ENCODE data around the gene FRYL.

Gene FRYL

DNA sequence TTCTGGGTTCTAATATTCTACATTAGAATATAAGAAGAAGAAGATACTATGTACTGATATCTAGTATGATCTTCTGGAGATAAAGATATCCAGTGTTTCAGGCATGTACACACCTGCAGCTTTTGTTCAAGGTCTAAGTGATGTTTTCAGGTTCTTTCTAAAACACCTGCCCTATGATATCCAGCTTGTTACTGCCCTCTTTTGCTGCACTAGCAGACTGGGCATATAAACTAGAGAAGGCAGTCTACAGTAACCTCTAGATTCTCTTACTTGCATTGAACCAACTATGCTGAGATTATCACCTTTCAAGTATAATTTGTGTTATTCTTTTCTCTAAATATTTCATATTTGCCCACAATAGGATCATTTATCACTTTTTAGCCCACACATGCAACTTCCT, 1.9 kb upstream of the FRYL start:
- peak overlapping the region; percentile 96; the same call in 1 of the 2 replicates for H3K27ac ChIP-seq
- TF ChIP-seq, protein P1, sequence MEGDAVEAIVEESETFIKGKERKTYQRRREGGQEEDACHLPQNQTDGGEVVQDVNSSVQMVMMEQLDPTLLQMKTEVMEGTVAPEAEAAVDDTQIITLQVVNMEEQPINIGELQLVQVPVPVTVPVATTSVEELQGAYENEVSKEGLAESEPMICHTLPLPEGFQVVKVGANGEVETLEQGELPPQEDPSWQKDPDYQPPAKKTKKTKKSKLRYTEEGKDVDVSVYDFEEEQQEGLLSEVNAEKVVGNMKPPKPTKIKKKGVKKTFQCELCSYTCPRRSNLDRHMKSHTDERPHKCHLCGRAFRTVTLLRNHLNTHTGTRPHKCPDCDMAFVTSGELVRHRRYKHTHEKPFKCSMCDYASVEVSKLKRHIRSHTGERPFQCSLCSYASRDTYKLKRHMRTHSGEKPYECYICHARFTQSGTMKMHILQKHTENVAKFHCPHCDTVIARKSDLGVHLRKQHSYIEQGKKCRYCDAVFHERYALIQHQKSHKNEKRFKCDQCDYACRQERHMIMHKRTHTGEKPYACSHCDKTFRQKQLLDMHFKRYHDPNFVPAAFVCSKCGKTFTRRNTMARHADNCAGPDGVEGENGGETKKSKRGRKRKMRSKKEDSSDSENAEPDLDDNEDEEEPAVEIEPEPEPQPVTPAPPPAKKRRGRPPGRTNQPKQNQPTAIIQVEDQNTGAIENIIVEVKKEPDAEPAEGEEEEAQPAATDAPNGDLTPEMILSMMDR (conservative IDR thresholded peaks at IDR 0.05), result no peak

GRCh38 chr4:48780865-48781214, 761 bp upstream of the FRYL start:
- H3K27ac ChIP-seq, result peak overlapping the region; percentile 96
- TF ChIP-seq, protein P1 (conservative IDR thresholded peaks at IDR 0.05), result no peak

- TF ChIP-seq, protein P1 (conservative IDR thresholded peaks at IDR 0.05), result peak; percentile 2; the same call in 1 of the 2 replicates
- peak overlapping the region; percentile 96 for H3K27ac ChIP-seq
Observed at GRCh38 chr4:48779095-48779997, 733 bp downstream of the FRYL start.

DNA sequence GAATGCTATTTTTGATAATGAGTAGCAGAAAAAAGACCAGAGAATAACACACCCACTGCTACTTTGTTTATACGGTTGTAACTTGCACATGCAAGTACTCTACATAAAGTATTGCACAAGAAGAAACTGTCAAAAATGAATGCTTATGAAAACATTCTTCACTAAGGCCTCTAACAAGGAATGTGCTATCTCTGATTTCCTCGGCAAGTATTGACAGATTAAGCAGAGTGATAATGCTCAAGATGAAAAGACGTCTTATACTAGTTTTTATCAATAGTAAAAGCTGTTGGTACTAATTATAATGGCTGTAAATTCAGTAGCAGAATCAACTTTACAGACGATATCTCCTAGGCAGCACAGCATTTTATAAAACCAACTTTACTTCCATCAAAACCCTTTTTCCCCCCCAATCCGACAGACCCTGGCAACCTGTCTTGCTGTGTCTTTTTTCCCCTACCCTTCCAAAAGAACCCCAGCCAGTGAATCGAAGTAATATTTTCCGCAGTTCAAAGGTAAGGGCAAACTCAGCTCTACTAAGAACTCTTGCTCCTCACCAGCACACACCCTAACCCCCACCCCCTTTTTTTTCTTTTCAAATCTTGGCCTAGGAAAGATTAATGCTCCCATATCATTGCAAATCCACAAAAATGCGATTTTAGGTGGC, 1.5 kb downstream of the FRYL start:
- TF ChIP-seq, protein P1 (conservative IDR thresholded peaks at IDR 0.05), result no peak
- peak overlapping the region; percentile 96 for H3K27ac ChIP-seq

DNA sequence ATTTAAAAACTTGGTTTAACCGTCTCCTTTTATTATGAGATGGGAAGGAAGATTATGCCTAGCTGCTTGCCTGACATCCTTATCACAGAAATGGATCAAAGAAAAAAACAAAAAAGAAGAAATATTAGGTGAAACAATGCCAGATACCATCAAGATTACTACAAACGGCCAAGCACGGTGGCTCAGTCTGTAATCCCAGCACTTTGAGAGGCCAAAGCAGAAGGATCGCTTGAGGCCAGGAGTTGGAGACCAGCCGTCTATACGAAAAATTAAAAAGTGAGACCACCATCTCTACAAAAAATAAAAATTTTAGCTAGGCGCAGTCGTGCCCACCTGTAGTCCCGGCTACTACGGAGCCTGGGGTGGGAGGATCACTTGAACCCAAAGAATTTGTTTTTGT, 2.3 kb downstream of the FRYL start:
- peak overlapping the region; percentile 96 for H3K27ac ChIP-seq
- TF ChIP-seq, protein P1 (conservative IDR thresholded peaks at IDR 0.05), result no peak

- TF ChIP-seq, protein P1 (conservative IDR thresholded peaks at IDR 0.05), result no peak
- no peak overlapping the region for H3K27ac ChIP-seq
Observed at GRCh38 chr4:48774760-48775710, 5.0 kb downstream of the FRYL start.

All from VCaP (cell line).